Measurements from ENCODE around the gene ATM. TPM values are rescaled to one million over a fixed set of nuclear protein-coding genes. Genes with fewer than 3 reads are reported as not detected.

Gene ATM
- total and polyA plus RNA-seq, 7 donors, result 5.6 to 22.7 (median 14.9) TPM

- Histone ChIP-seq H3K27ac (no peak overlapping the region), H3K27me3 (ENCODE audit: insufficient read depth in 3 of 3, low read length in 2 of 3) (no peaks in the 10 kb centered on the region), H3K4me3 (no peak overlapping the region), H3K4me1 (no peaks in the 10 kb centered on the region), H3K9me3 (no peaks in the 10 kb centered on the region), H3K36me3 (ENCODE audit: insufficient read depth in 1 of 2, low read depth in 1 of 2) (peaks cover 11 to 95% of the 10 kb centered on the region in 2 donors)
- intact Hi-C loops (cut with DNase I), result no loop called here
- no peak for ATAC-seq
- 88 to 97% (median 93%) methylated on average over 1 of the region's 1 CpG for WGBS, 3 donors
- TF ChIP-seq CTCF (IDR thresholded peaks at IDR 0.05), result no peak
- DNase-seq, result no peak
Measured at GRCh38 chr11:108302121-108302785, 79.4 kb downstream of the ATM start.

- no peak for ATAC-seq
- Histone ChIP-seq H3K4me1 (no peaks in the 10 kb centered on the region), H3K27ac (no peak overlapping the region), H3K9me3 (no peaks in the 10 kb centered on the region), H3K36me3 (ENCODE audit: insufficient read depth in 1 of 2, low read depth in 1 of 2) (peaks cover 7 to 89% of the 10 kb centered on the region in 2 donors), H3K27me3 (ENCODE audit: insufficient read depth in 3 of 3, low read length in 2 of 3) (no peaks in the 10 kb centered on the region), H3K4me3 (no peak overlapping the region)
- TF ChIP-seq CTCF (IDR thresholded peaks at IDR 0.05), result no peak
- no peak for DNase-seq
- intact Hi-C loops (cut with DNase I), result no loop called here
- 85 to 97% (median 88%) methylated on average over 3 of the region's 3 CpGs for WGBS, 3 donors
Measured at GRCh38 chr11:108307751-108308150, 84.9 kb downstream of the ATM start.

- H3K27me3 ChIP-seq (ENCODE audit: insufficient read depth in 3 of 3, low read length in 2 of 3), result no peaks in the 10 kb centered on the region
- WGBS, 3 donors, result 70 to 79% (median 78%) methylated on average over 2 of the region's 2 CpGs
- DNase-seq (no peak), ATAC-seq (no peak)
- no peaks in the 10 kb centered on the region for H3K9me3 ChIP-seq
- no peak overlapping the region for H3K4me3 ChIP-seq
- TF ChIP-seq CTCF (IDR thresholded peaks at IDR 0.05), result no peak
- H3K36me3 ChIP-seq (ENCODE audit: insufficient read depth in 1 of 2, low read depth in 1 of 2), result peaks cover 0 to 96% of the 10 kb centered on the region in 2 donors
- no peaks in the 10 kb centered on the region for H3K4me1 ChIP-seq
- H3K27ac ChIP-seq, result no peak overlapping the region
- intact Hi-C loops (cut with DNase I), result no loop called here
Measured at GRCh38 chr11:108313444-108313843, 90.6 kb downstream of the ATM start.

- Histone ChIP-seq H3K27ac (no peak overlapping the region), H3K36me3 (ENCODE audit: insufficient read depth in 1 of 2, low read depth in 1 of 2) (peaks cover 0 to 100% of the 10 kb centered on the region in 2 donors), H3K4me1 (no peaks in the 10 kb centered on the region), H3K4me3 (no peak overlapping the region), H3K27me3 (ENCODE audit: insufficient read depth in 3 of 3, low read length in 2 of 3) (no peaks in the 10 kb centered on the region), H3K9me3 (no peaks in the 10 kb centered on the region)
- no peak for ATAC-seq
- TF ChIP-seq CTCF (IDR thresholded peaks at IDR 0.05), result no peak
- intact Hi-C loops (cut with DNase I), result no loop called here
- WGBS, 3 donors, result 96 to 99% (median 98%) methylated on average over 3 of the region's 3 CpGs
- no peak for DNase-seq
Measured at GRCh38 chr11:108316061-108316460, 93.2 kb downstream of the ATM start.

Data from psoas muscle (tissue), 8 donors.